ENCODE results near the gene RNF135. TPM values are rescaled to one million over a fixed set of nuclear protein-coding genes. Genes with fewer than 3 reads are reported as not detected.
"Not testable (repeated sequence)": the region's sequence is repeated elsewhere in the genome, so short reads cannot be mapped to it uniquely, and the experiment has no call there.

Gene RNF135
- total RNA-seq, 5 donors from 2014 or later (not counting 1 experiment from before 2014, with no cell fraction given), result 2.1 to 7.8 (median 6.4) TPM

DNA sequence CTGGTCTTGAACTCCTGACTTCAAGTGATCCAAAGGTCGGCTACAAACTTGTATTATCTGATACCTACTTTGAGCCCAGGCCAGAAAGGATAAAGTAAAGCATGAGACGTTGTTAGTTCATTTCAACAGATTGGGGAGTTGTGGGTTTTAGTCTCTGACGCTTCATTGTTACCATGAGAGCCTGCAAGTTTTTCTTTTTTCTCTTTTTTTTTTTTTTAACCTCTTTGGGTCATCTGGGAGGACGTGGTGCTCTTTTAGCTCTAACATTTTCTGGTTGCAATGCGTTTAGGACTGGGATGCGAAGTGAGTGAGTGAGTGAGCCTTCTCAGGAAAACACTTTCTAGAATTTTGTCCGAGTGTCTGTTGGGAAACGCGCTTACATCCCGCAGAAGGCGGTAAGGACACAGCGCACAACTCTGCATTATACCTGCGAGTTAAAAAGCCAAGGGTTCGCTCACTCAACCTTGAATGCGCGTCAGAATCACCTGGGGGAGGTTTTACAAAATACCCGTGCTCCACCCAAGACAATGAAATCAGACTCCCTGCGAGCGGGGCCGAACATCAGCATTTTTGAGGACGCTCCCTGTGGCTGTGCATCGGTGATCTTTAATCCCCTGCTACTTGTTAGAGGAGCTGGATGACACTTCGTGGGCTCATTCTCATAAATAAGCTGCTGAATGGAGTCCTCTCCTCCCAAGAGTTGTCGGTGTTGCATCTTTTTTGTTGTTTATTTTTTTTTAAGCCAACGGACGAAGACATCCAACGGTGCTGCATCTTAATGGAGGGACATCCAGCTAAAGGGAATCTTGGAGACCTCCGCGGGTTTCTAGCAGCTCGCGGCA lies 629 bp upstream of the RNF135 start:
- Histone ChIP-seq H3K9me3 (no peaks in the 10 kb centered on the region), H3K4me3 (ENCODE audit: control insufficient read depth in 1 of 2, extremely low read depth in 1 of 2, low read length in 1 of 2) (peak overlapping the region; percentile 76 to 90), H3K27me3 (replicated peaks in 1 of 2; ENCODE audit: control insufficient read depth in 2 of 2, extremely low read depth in 1 of 2, insufficient read depth in 2 of 2, low read length in 1 of 2) (peaks cover 0 to 14% of the 10 kb centered on the region in 2 experiments), H3K36me3 (ENCODE audit: control insufficient read depth in 2 of 2, extremely low read depth in 1 of 2, insufficient read depth in 1 of 2, low read length in 1 of 2) (no peaks in the 10 kb centered on the region), H3K4me1 (ENCODE audit: control insufficient read depth in 1 of 2, extremely low read depth in 1 of 2, insufficient read depth in 2 of 2, low read length in 2 of 2) (peaks cover 0 to 25% of the 10 kb centered on the region in 2 experiments), H3K27ac (ENCODE audit: low read length) (peak overlapping the region; percentile 49)
- Mint-ChIP-seq H3K4me1 (peaks cover 24 to 35% (median 27%) of the 10 kb centered on the region in 3 donors), H3K4me3 (peak overlapping the region; percentile 90 to 97 (median 94)), H3K27me3 (peaks cover 0 to 3% of the 10 kb centered on the region in 2 donors), H3K9me3 (peaks cover 0 to 3% (median 0%) of the 10 kb centered on the region in 3 donors), H3K36me3 (peaks cover 1% of the 10 kb centered on the region), H3K27ac (peak overlapping the region; percentile 86 to 88)
- ATAC-seq (replicated peaks in 1 of 4) (peak in 2 of 4 experiments; percentile 28 to 51), DNase-seq (peak in 15 of 35 experiments; percentile 4 to 63 (median 27))
- CTCF ChIA-PET, result interaction anchor here in 1 of 2 donors (0.6 kb wide), 2 partner anchors 18 to 153 kb away, joined by 3 read pairs; no protein-coding TSS in a partner anchor
- POLR2A ChIA-PET, result interaction anchor here in 1 of 2 donors (0.6 kb wide), 1 partner anchor 122 kb away, joined by 3 read pairs; no protein-coding TSS in a partner anchor
- 37% methylated on average over 20 of the region's 31 CpGs for WGBS (ENCODE audit: insufficient coverage)

GRCh38 chr17:30975042-30975820 lies 4.4 kb downstream of the RNF135 start:
- POLR2A ChIA-PET, result interaction anchor here (0.7 kb wide), 2 partner anchors 19 to 1035 kb away, joined by 3 read pairs; no protein-coding TSS in a partner anchor
- Mint-ChIP-seq H3K36me3 (peaks cover 18% of the 10 kb centered on the region), H3K4me3 (no peak overlapping the region), H3K9me3 (peaks cover 0 to 7% (median 3%) of the 10 kb centered on the region in 3 donors), H3K27ac (peak overlapping the region in 1 of 2 donors; percentile 23), H3K27me3 (no peaks in the 10 kb centered on the region), H3K4me1 (peaks cover 16 to 29% (median 23%) of the 10 kb centered on the region in 3 donors)
- Histone ChIP-seq H3K27ac (ENCODE audit: low read length) (no peak overlapping the region), H3K27me3 (replicated peaks in 1 of 2; ENCODE audit: control insufficient read depth in 2 of 2, extremely low read depth in 1 of 2, insufficient read depth in 2 of 2, low read length in 1 of 2) (peaks cover 0 to 10% of the 10 kb centered on the region in 2 experiments), H3K4me1 (ENCODE audit: control insufficient read depth in 1 of 2, extremely low read depth in 1 of 2, insufficient read depth in 2 of 2, low read length in 2 of 2) (peaks cover 0 to 22% of the 10 kb centered on the region in 2 experiments), H3K36me3 (ENCODE audit: control insufficient read depth in 2 of 2, extremely low read depth in 1 of 2, insufficient read depth in 1 of 2, low read length in 1 of 2) (no peaks in the 10 kb centered on the region), H3K9me3 (no peaks in the 10 kb centered on the region), H3K4me3 (ENCODE audit: control insufficient read depth in 1 of 2, extremely low read depth in 1 of 2, low read length in 1 of 2) (no peak overlapping the region)
- peak in 5 of 35 experiments; percentile 13 to 38 (median 17) for DNase-seq
- no peak for ATAC-seq (replicated peaks in 1 of 4)
- CTCF ChIA-PET, result interaction anchor here in 1 of 2 donors (0.6 kb wide), 1 partner anchor 420 kb away, joined by 6 read pairs; no protein-coding TSS in a partner anchor
- WGBS (ENCODE audit: insufficient coverage), result 88% methylated on average over 5 of the region's 8 CpGs

DNA sequence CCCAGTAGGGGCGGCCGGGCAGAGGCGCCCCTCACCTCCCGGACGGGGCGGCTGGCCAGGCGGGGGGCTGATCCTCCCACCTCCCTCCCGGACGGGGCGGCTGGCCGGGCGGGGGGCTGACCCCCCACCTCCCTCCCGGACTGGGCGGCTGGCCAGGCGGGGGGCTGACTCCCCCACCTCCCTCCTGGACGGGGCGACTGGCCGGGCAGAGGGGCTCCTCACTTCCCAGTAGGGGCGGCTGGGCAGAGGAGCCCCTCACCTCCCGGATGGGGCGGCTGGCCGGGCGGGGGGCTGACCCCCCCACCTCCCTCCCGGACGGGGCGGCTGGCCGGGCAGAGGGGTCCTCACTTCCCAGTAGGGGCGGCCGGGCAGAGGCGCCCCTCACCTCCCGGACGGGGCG lies 9.1 kb downstream of the RNF135 start:
- H3K4me1 ChIP-seq (ENCODE audit: control insufficient read depth in 1 of 2, extremely low read depth in 1 of 2, insufficient read depth in 2 of 2, low read length in 2 of 2); H3K9me3 Mint-ChIP-seq; H3K27me3 ChIP-seq (replicated peaks in 1 of 2; ENCODE audit: control insufficient read depth in 2 of 2, extremely low read depth in 1 of 2, insufficient read depth in 2 of 2, low read length in 1 of 2); H3K27ac Mint-ChIP-seq; H3K4me3 Mint-ChIP-seq; ATAC-seq (replicated peaks in 1 of 4); H3K27ac ChIP-seq (ENCODE audit: low read length); DNase-seq; H3K4me3 ChIP-seq (ENCODE audit: control insufficient read depth in 1 of 2, extremely low read depth in 1 of 2, low read length in 1 of 2); H3K36me3 ChIP-seq (ENCODE audit: control insufficient read depth in 2 of 2, extremely low read depth in 1 of 2, insufficient read depth in 1 of 2, low read length in 1 of 2); H3K9me3 ChIP-seq; H3K27me3 Mint-ChIP-seq; H3K4me1 Mint-ChIP-seq; CTCF ChIA-PET; POLR2A ChIA-PET: not testable (repeated sequence)
- WGBS (ENCODE audit: insufficient coverage), result no CpG with 5 or more reads among the region's 33 CpGs
- H3K36me3 Mint-ChIP-seq, result peaks cover 20% of the 10 kb centered on the region

DNA sequence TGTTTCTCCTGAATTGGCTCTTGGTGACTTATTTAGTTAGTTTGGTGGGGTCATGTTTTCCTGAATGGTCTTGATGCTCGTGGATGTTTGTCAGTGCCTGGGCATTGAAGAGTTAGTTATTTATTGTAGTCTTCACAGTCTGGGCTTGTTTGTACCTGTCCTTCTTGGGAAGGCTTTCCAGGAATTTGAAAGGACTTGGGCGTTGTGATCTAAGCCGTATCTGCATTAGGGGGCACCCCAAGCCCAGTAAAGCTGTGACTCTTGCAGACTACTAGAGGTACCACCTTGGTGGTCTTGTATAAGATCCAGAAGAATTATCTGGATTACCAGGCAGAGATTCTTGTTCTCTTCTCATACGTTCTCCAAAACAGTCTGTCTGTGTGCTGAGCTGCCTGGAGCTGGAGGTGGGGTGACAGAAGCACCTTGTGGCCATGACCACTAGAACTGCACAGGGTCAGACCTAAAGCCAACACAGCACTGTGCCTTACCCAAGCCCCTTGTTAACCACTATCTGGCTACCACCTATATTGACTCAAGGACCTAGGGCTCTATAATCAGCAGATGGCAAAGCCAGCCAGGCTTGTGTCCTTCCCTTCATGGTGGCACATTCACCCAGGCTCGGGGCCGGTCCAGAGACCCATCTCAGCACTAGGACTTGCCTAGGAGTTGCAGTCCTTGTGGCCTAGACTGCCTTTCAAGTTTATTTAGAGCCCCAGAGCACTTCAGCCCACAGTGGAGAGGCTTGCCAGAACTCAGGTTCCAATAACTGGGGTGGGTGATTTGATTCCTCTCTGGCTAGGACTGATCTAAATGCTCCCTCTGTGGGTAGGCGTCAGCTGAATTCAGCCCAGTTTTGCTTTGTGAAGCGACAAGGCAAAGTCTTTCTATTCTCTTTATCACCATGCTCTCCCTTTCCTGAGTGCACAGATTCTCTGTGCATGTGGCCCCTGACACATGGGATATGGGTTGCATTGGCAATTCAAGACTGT lies 11.0 kb downstream of the RNF135 start:
- Mint-ChIP-seq H3K27ac (no peak overlapping the region), H3K4me1 (no peaks in the 10 kb centered on the region), H3K27me3 (no peaks in the 10 kb centered on the region), H3K36me3 (peaks cover 16% of the 10 kb centered on the region), H3K9me3 (peaks cover 0 to 2% (median 0%) of the 10 kb centered on the region in 3 donors), H3K4me3 (no peak overlapping the region)
- Histone ChIP-seq H3K4me1 (ENCODE audit: control insufficient read depth in 1 of 2, extremely low read depth in 1 of 2, insufficient read depth in 2 of 2, low read length in 2 of 2) (no peaks in the 10 kb centered on the region), H3K4me3 (ENCODE audit: control insufficient read depth in 1 of 2, extremely low read depth in 1 of 2, low read length in 1 of 2) (no peak overlapping the region), H3K27ac (ENCODE audit: low read length) (no peak overlapping the region), H3K9me3 (no peaks in the 10 kb centered on the region), H3K36me3 (ENCODE audit: control insufficient read depth in 2 of 2, extremely low read depth in 1 of 2, insufficient read depth in 1 of 2, low read length in 1 of 2) (no peaks in the 10 kb centered on the region), H3K27me3 (replicated peaks in 1 of 2; ENCODE audit: control insufficient read depth in 2 of 2, extremely low read depth in 1 of 2, insufficient read depth in 2 of 2, low read length in 1 of 2) (no peaks in the 10 kb centered on the region)
- ATAC-seq (replicated peaks in 1 of 4) (no peak), DNase-seq (no peak)
- ChIA-PET POLR2A (no interaction called here), CTCF (no interaction called here)
- WGBS (ENCODE audit: insufficient coverage), result 100% methylated on average over 5 of the region's 8 CpGs

DNA sequence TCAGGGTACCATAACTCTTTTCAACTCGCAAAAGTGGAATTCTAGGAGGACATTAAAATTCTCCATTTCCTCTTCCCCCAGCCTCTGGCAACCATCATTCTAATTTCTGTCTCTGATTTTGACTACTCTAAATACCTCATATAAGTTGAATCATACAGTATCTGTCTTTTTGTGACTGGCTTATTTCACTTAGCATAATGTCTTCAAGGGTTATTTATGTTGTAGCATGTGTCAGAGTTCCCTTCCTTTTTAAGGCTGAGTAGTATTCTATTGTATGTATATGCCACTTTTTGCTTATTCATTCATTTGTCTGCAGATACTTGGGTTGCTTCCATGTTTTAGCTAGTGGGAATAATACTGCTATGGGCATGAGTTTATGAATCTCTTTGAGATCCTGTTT lies 12.0 kb downstream of the RNF135 start:
- Histone ChIP-seq H3K4me1 (ENCODE audit: control insufficient read depth in 1 of 2, extremely low read depth in 1 of 2, insufficient read depth in 2 of 2, low read length in 2 of 2) (no peaks in the 10 kb centered on the region), H3K27me3 (replicated peaks in 1 of 2; ENCODE audit: control insufficient read depth in 2 of 2, extremely low read depth in 1 of 2, insufficient read depth in 2 of 2, low read length in 1 of 2) (no peaks in the 10 kb centered on the region), H3K27ac (ENCODE audit: low read length) (no peak overlapping the region), H3K9me3 (no peaks in the 10 kb centered on the region), H3K36me3 (ENCODE audit: control insufficient read depth in 2 of 2, extremely low read depth in 1 of 2, insufficient read depth in 1 of 2, low read length in 1 of 2) (no peaks in the 10 kb centered on the region), H3K4me3 (ENCODE audit: control insufficient read depth in 1 of 2, extremely low read depth in 1 of 2, low read length in 1 of 2) (no peak overlapping the region)
- peaks cover 17% of the 10 kb centered on the region for H3K36me3 Mint-ChIP-seq
- CTCF ChIA-PET, result no interaction called here
- H3K4me3 Mint-ChIP-seq, result no peak overlapping the region
- H3K9me3 Mint-ChIP-seq, result no peaks in the 10 kb centered on the region
- DNase-seq (no peak), ATAC-seq (replicated peaks in 1 of 4) (no peak)
- WGBS (ENCODE audit: insufficient coverage), result no CpG with 5 or more reads among the region's 1 CpG
- no peaks in the 10 kb centered on the region for H3K4me1 Mint-ChIP-seq
- H3K27me3 Mint-ChIP-seq, result no peaks in the 10 kb centered on the region
- no peak overlapping the region for H3K27ac Mint-ChIP-seq
- POLR2A ChIA-PET, result no interaction called here

All from T-cell (primary cell).